IPS DF 4.7 (cell line): Measurements from ENCODE around the gene SOX6.
"Not testable (repeated sequence)": the region's sequence is repeated elsewhere in the genome, so short reads cannot be mapped to it uniquely, and the experiment has no call there.

ENCODE experiments used
- DNase-seq: peaks from one replicate; pipeline ENCODE4 v3.0.0-alpha.2; 2013; ENCODE audit warnings: low spot score; ENCODE audit errors: extremely low read depth

Gene SOX6

DNA sequence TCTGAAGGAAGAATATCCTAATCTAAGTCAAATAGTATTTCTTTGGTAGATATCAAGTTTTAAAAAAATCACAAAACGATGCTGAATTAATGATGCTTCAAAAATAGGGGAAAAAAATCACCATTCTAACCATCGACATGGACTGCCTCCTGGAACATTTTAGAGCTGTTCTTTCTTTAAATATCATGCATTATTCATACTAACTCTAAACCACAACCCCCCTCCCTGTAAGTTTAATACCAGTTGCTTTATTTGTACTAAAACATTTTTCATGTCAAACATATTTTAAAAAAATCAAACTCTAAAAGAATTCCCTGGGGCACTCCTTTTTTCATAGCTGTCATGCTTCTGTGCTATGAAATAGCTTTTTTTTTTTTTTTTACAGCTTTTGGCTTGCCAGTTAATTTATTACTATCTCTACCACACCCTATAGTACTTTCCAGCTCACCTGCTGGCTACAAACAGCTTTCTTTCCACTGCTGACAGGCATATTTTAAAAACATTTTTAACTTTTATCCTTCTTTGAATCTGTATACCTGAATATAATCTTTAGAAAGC, 256.9 kb downstream of the SOX6 start:
- no peak for DNase-seq

DNA sequence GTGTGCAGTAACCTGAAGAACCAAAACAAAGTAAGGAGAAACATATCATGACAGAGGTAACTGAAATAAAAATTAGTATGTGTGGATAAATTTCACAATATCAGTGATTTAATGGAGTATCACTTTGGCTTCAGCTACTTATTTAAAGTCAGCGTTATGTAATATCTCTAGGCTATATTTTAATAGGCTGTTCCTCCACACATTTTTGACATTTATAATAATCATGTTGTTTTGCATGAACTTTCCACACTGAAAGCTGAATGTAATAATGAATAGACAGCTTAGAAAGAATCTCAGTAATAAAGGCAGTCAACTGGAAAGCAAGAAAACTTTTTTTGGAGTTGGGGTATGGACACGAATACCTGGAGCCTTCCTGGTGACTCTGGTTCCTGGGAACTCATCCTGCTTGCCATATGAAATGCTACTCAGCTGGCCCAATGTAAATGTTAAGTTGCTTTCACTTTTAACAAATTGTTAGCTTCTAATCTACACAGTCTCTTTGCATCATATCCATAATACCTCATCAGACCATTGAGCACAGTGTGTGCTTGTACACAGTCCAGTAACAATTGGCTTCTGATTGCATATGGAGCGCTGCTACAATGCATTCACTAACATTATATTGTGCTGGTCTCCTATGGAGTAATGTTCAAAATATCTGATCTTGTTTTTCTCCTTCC, 257.7 kb downstream of the SOX6 start:
- no peak for DNase-seq

DNA sequence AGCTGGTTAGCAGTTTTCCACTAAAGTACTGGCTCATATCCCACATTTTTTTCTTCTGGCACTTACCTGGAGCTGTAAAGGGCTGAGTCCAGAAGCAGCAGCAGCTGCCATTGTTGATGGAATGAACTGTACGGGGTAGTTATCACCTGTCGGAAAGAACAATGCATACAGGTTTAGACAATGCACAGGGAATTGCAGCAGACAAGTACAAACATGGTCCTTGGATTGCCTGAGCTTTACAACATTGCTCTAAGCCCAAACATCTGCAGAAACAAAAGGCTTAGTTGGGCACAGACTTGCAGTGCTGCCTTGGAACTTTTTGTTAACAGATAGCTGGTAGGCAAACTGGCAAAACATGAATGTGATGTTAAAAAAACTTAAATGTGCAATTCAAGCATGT, 258.8 kb downstream of the SOX6 start:
- no peak for DNase-seq

DNA sequence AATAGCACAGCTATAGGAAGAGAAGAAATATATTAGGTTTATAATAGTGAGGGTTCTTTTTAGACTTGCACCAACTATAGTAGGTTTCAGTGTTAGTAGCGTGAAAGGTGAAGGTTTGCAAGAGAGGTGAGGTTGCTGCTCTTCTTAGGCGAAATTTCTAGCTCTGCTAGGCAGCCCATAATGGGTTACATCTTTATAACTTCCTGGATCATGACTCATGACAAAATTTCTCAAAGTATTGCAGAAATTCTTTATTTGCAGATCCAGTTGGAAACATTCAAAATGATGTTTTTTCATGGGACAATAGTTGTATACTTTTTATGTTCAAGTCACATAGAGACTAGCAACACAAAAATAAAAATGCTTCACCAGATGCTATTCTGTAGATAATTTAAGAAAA, 260.0 kb downstream of the SOX6 start:
- DNase-seq: no peak

DNA sequence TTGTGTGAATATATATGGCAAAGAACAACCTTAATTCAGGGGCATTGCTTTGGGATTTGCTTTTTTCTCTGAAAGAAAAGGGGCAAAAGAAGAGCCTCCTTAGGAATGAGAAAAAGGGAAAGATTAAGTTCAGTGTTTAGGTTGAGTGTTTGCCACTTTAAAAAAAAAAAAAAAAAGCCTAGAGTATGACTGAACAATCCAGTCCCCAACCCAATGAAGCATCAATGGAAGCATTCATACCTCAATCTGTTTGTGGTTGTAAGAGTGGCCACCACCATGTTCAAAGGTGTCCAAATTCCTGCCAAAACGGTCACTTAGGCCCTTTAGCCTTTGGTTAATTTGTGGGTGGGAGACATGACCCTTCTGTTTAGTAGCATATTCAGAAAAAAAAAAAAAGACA, 260.6 kb downstream of the SOX6 start:
- DNase-seq: no peak

DNA sequence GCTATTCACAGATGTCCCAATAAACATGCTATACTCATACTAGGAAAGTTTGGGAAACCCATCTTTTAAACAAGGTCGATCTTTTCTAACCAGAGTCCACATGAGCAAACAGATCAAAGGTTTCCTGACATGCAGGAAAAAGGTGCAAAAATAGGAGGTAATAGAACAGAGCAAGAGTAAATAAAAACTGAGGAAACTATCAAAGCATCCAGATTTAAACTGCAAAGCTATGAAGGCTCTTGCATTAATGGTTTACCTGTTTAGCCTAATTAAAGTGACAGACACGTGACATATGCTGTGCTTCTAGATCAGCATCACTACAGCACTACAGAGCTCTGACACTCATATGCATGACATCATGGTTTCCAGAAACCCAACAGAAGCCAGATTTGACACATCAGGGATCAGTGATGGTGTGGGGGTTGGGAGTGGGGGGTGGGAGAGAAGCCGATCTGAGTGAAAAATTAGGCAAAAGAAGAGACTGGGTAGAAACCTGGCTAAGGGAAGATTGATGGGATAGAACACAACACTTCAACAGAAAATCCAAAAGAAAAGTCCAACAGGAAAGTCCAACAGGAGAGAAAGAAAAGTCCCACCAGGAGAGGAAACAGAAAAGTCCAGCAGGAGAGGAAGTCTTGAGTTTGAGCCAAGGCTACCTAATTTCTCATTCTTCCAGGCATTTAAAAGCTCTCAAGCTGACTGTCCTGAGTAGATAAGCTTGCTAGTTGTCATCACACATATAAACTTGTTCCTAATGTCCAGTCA, 262.3 kb downstream of the SOX6 start:
- no peak for DNase-seq

DNA sequence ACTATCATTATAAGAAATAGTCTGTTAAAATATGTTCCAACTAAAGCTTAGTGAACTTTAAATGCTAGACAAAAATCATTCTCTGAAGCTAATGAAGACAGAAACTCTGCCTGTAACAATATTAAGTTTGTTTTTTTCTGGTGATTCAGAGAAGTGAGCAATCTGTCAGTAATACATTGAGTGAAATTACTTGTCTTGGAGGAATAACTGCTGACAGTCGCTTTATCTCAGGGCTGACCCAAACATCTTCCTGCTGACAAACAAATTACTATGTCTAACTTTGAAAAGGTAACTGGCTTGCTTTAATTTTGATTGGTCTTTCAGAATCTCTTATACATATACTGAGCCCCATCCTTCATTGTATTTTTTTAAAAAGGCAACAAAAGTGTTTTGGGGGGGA, 264.5 kb downstream of the SOX6 start:
- no peak for DNase-seq

DNA sequence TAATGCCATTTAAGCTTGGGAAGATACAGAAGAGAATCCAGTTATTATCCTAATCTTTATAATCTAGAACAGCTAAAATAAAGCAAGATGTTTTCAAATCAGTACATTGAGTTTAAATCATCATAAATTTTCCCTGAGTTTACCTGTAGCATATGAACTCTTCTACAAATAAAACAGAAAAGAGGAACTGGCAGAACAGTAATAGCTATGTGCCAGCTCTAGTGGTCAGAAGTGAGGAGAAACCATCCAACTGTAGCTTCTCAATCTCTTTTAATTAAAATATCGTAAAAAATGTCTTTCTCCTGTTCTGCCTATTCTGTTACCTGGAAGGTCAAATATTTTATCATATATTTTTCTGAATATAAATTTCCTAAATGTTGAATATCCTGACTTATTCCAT, 266.9 kb downstream of the SOX6 start:
- no peak for DNase-seq

DNA sequence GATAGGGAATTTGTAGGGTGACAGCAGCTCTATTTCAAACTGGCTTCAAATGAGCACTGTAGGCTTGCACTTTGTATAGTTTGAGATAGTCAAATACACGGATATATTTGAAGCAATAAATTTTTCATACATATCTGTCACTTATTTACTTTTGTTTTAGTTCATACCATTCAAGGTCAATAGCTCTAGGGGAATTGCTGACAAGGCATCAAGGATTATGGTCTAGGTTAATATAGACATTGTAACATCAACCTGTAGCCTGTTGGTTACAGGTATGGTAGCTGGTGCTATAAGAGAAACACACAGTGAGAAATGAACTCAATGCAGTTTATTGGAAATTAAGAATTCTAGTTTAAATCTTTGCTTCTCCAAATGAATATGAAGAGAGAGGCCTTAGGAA, 267.6 kb downstream of the SOX6 start:
- no peak for DNase-seq

DNA sequence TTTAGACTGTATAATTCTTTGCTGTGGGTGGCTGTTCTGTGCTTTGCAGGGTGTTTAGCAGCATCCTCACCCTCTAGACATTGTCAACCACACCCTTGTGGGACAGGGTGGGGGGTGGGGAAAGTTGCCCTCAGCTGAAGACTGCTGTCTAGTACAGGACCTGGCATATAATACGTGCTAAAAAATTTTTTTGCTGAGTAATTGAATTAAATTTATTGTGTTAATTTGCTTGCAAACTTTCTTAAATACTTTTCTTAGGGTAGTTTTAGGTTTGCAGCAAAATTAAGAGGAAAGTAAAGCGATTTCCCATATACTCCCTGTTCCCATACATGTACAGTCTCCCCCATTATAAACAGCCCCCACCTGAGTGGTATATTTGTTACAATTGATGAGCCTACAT, 268.5 kb downstream of the SOX6 start:
- no peak for DNase-seq

DNA sequence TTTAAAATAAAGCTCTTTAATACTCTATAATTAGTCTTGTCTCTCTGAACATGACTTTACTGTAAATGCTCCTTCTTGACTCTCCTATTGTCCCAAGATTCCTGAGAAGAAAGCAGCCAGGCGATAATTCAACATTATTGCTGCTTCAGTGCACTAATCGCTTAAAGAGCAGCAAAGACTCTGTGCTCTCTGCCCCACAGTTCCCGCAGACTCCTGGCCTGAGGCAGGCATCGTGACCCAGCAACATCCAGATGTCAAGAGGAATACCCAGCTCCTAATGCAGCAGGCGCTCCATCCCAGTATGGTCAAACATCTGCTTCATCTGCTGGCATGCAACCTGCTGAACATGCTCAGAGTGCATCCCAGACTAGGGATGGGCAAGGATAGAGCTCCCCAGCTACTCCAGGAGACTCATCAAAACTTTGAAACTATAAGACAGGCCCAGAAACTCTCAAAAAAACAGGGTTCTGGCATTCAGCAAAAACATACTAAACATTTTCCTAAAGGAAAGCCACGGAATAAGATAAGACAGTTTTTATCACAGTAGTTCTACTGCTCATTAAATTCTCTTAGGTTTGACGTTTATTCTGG, 270.0 kb downstream of the SOX6 start:
- no peak for DNase-seq

DNA sequence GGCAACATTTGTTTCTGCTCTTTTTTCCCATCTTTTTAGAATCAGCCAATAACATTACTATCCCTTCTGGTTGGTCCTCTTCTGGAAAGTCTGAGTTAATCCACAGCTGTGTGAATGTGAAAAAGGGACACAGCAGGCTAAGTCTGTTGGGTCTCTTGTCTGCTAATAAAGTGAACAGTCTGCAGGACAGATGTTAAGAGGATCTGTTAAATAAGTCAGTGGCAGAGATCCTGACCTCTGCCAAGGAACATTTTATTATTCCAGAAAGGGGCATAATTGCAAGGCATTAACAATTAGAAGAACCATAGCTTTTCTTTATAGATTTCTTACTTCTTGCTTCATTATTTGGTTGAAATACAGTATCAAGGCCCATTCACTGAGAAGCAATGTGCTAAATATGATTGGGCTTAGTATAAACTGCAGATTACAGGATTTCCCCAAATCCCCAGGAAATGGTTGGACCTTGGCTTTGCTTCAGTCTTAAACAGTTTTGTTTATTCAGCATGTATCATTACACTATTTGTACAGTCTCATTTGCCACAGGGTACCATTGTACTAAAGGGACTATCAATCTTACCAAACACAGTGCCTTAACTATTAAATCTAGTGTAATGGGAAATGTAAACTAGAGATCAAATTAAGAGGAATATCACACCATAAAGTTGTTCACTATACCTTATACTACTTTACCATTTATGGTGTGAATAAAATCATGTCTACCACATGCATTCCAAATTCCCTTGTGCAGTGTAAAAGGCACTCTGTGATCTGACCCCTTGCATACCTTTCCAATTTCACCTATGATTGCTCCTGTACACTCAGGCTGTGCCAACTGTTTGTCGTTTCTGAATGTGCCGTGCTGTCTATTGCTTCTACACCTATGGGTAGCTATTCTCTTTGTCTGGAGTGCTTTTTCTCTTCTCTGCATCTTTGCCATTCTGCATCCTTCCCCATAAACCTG, 274.0 kb downstream of the SOX6 start:
- no peak for DNase-seq

DNA sequence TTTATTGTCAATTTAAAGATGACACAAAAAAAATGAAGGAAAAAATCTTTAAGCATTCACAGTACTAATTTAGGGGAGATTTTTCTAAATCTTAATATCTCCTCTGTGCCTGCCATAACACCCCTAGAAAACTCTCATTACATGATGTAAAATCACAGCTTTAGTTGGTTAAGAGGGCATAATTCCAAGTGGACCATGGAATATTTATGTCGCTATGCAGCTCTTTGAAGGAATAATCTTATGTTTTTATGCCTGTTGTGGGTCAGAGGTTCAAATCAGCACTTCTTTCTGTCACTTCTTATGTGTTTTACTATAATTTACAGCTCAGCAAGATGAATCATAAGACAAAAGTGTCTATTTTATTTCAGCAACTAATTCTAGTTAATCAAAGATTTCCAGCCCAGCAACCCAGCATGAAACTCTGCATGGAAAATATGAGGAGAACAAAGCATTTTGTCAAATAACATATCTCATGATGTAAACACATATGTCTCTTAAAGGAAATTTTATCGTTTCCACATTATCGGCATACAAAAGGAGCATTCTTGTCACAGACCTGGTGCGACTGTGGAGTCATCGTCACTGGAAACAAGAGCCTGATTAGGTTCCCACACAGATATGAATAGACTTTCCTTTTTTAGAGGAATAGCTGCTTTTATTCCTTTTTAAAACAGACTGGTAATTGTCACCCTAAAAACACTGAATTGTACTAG, 274.8 kb downstream of the SOX6 start:
- DNase-seq: no peak

DNA sequence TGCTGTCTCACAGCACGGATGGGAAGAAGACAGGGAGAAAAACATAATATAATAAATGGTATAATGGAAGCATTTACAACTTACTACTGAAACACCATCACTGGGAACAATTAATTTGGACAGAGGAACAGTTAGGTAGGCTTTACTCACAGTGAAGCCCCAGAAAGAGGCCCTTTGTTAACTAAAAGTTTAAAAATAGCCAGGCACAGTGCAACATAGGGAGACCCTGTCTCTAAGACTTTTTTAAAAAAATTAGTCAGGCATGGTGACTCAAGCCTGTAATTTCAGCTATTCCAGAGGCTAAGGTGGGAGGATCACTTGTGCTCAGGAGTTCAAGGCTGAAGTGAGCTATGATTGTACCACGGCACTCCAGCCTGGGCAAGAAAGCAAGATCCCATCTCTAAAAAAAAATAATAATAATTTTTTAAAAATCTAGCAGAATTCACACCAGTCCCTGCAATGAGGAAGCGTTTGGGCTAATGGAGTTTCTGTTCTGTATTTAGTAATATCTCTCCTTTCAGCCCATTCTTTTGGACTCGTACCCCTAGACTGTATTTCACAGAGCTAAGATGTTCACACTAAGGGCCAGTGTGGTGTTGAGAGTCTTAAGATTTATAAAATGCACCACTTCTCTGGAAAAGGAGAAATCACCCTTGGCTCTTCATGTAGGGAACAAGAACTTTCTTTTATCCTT, 275.5 kb downstream of the SOX6 start:
- no peak for DNase-seq

DNA sequence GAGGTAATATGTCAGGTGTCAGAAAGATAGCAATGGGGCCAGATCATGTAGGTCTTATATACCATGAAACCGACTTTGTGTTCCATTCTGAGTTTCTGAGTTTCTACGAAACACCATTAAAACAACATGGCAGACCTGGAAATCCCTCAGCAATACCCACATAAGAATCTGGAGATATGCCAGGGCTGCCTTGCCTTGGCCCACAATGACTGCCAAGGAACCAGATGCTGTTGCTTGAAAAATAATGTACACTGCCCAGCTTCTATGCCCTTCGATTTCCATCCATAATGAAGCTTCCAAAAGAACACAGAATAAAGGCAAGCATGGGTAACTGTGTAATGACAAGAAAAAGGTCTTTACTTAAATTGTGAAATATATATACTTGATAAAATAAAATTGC, 277.4 kb downstream of the SOX6 start:
- DNase-seq: no peak

DNA sequence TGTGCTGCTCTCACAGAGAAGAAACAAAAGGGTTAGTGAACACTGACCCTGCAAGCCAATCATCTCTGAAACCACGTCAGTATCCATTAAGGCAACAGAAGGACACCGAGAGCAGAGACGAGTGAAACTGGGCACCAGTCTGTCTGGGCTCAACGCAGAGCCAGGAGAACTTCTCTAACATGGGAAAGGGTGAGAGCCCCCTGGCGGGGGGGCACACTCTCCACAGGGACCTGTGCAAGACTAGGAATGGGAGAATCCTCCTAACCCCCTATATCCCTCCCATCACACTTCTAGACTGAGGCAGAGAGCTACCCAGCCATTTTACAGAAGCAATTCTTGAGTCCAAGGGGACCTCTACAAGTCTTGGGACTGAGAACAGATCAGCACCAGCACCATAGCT, 285.8 kb downstream of the SOX6 start:
- DNase-seq: no peak

DNA sequence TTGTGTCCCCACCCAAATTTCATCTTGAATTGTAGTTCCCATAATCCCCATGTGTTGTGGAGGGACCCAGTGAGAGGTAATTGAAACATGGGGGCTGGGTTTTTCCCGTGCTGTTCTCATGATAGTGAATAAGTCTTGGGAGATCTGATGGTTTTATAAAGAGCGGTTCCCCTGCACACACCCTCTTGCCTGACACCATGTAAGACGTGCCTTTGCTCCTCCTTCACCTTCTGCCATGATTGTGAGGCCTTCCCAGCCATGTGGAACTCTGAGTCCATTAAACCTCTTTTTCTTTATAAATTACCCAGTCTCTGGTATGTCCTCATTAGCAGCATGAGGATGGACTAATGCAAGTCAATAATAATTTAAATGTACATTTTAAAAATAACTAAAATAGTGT, 289.1 kb downstream of the SOX6 start:
- not testable (repeated sequence) for DNase-seq

DNA sequence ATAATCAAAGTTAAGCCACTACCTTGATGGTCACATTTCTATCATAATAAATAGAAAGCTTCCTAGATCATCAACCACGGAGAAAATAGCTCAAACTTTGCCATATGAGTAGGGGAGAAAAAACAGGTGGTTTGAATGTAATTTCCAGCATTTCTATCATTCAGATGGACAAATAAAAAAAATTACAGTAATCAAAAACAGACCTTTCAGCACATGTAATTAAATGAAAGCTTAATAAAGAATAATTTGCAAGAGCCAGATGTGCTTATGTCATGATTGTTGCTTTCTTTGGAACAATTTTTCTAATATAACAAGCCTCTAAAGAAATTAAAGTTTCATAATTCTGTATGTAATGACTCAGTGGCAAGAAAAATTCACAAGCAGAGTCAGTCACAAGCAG, 297.0 kb downstream of the SOX6 start:
- DNase-seq: no peak

DNA sequence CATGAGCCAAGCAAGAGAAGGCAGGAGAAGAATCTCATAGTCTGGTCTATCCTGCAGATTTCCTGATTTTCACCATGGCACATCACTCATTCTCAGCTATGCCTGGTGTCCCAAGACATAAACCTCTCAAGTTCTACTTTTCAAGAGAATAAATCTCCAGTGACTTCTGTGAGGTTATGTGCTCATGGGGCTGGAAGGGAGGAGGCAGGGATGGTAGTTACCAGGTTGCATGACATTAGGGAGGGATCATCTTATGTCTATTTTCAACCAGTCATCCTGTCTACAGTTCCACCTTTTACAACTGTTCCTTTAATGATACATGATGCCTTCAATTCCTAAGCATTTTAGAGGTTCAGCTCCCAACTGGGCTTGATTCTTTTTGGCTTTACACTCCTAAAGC, 297.7 kb downstream of the SOX6 start:
- DNase-seq: no peak

DNA sequence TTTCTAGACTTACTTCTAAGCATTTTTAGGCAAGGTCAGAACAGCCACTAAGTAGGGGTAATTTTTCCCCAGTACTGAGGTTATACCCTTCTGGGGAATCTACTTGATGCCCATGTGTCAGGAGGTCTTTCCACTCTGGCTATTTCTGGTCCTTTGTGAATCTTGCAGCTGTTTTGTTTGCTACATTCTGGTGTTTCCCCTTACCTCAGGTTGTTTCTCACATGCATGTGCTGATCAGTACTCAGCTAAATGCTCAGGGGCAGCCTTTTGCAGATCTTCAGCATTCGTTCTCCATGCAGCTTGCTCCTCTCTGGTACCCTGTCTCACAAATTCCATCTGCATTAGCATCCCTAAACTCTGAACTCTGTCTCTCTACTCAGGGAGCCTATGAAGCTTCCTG, 303.6 kb downstream of the SOX6 start:
- no peak for DNase-seq
